ENCODE results near the gene LRRFIP1. TPM values are rescaled to one million over a fixed set of nuclear protein-coding genes. Genes with fewer than 3 reads are reported as not detected.
A peak's percentile ranks its signal among the peaks of the same experiment; 100 is the strongest.

LRRFIP1 gene
- total RNA-seq, 4 donors from 2014 or later, result 62.8 to 199 (median 121) TPM

DNA sequence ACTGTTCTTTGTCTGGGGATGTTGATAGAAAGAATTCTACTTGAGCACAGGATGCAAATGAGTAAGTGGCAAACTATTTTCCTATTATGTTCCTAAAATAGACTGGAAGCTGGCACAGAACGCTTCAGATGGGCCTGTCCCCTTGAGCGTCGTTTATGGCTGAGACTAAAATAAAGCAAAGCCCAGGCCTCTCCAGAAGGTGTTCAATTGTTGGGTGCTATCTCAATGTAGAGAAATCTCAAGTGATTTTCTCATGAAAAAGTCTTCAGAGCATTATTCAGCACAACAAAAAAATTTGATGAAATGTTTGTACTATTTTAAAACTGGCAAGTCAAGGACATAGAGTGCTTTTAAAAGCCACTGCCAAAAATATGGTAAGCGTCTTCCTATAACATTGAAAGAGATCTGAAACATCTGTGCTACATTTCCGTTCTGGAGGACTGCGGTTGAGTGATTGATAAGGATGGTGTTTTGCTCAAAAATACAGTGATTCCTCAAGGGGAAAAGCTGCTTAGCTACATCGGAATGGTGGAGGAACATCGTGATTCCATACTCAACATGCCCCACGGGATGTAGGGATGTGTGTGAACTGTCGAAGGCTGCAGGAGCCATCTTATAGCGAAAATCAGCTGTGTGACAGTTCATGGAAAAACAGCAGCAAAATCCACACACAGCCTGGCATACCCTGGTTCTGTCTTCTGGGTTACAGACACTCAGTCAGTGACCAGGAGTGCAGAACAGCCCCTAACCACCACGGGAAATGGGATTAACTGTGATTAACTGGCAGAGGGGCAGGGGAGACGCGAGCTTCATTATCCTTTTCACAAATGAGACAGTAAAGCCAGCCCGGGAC lies 10.4 kb upstream of the LRRFIP1 start:
- peaks cover 20 to 26% of the 10 kb centered on the region in 2 donors for H3K4me1 ChIP-seq
- intact Hi-C loops (cut with DNase I; ENCODE audit: low total_unique reads), result no loop called here
- no peak for DNase-seq

GRCh38 chr2:237617587-237617982 lies 9.8 kb upstream of the LRRFIP1 start:
- H3K36me3 ChIP-seq, result no peaks in the 10 kb centered on the region
- intact Hi-C loops (cut with DNase I; ENCODE audit: low total_unique reads), result no loop called here
- H3K4me1 ChIP-seq, result peaks cover 20 to 26% of the 10 kb centered on the region in 2 donors
- peak overlapping the region; percentile 84 to 97 for H3K27ac ChIP-seq
- TF ChIP-seq, protein P1, sequence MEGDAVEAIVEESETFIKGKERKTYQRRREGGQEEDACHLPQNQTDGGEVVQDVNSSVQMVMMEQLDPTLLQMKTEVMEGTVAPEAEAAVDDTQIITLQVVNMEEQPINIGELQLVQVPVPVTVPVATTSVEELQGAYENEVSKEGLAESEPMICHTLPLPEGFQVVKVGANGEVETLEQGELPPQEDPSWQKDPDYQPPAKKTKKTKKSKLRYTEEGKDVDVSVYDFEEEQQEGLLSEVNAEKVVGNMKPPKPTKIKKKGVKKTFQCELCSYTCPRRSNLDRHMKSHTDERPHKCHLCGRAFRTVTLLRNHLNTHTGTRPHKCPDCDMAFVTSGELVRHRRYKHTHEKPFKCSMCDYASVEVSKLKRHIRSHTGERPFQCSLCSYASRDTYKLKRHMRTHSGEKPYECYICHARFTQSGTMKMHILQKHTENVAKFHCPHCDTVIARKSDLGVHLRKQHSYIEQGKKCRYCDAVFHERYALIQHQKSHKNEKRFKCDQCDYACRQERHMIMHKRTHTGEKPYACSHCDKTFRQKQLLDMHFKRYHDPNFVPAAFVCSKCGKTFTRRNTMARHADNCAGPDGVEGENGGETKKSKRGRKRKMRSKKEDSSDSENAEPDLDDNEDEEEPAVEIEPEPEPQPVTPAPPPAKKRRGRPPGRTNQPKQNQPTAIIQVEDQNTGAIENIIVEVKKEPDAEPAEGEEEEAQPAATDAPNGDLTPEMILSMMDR (IDR thresholded peaks at IDR 0.05), result no peak
- TF ChIP-seq POLR2A (IDR thresholded peaks at IDR 0.05), result no peak
- DNase-seq, result no peak
- H3K4me3 ChIP-seq, result no peak overlapping the region
- H3K9me3 ChIP-seq, result no peaks in the 10 kb centered on the region
- H3K27me3 ChIP-seq, result no peaks in the 10 kb centered on the region

More for the DNA sequence above, 10.4 kb upstream of the LRRFIP1 start:
- Histone ChIP-seq H3K36me3 (no peaks in the 10 kb centered on the region), H3K27ac (peak overlapping the region; percentile 84 to 97), H3K27me3 (no peaks in the 10 kb centered on the region), H3K9me3 (no peaks in the 10 kb centered on the region), H3K4me3 (no peak overlapping the region)
- TF ChIP-seq, protein P1 (IDR thresholded peaks at IDR 0.05), result no peak
- TF ChIP-seq POLR2A (IDR thresholded peaks at IDR 0.05), result no peak

DNA sequence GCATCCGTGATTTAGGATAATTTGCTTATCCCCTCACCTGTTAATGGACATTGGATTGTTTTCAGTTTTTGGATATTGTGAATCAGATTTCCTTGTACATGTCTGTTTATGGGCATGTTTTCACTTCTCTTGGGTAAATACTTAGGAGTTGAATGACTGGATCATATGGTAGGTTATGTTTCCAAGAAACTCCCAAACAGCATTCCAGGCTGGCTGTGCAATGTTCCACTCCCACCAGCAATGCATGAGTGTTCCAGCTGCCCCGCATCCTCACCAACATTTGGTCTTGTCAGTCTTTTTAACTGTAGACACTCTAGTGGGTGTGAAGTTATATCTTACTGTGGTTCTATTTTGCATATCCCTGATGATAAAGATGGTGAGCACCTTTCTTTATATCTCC lies 8.9 kb upstream of the LRRFIP1 start:
- no peak for DNase-seq
- H3K36me3 ChIP-seq, result no peaks in the 10 kb centered on the region
- intact Hi-C loops (cut with DNase I; ENCODE audit: low total_unique reads), result no loop called here
- H3K9me3 ChIP-seq, result no peaks in the 10 kb centered on the region
- TF ChIP-seq, protein P1 (IDR thresholded peaks at IDR 0.05), result no peak
- TF ChIP-seq POLR2A (IDR thresholded peaks at IDR 0.05), result no peak
- H3K4me3 ChIP-seq, result no peak overlapping the region
- no peaks in the 10 kb centered on the region for H3K27me3 ChIP-seq
- peaks cover 20 to 26% of the 10 kb centered on the region in 2 donors for H3K4me1 ChIP-seq
- H3K27ac ChIP-seq, result peak overlapping the region; percentile 84 to 97

- Histone ChIP-seq H3K36me3 (no peaks in the 10 kb centered on the region), H3K27ac (no peak overlapping the region), H3K4me1 (no peaks in the 10 kb centered on the region), H3K4me3 (no peak overlapping the region), H3K27me3 (no peaks in the 10 kb centered on the region), H3K9me3 (no peaks in the 10 kb centered on the region)
- intact Hi-C loops (cut with DNase I; ENCODE audit: low total_unique reads), result no loop called here
- no peak for DNase-seq
- TF ChIP-seq, protein P1 (IDR thresholded peaks at IDR 0.05), result no peak
- no peak for TF ChIP-seq POLR2A (IDR thresholded peaks at IDR 0.05)
These were observed 3.7 kb upstream of the LRRFIP1 start for GRCh38 chr2:237623428-237624403.

All from uterus (tissue), 4 donors.